Right renal cortex interstitium (tissue), 3 donors: Measurements from ENCODE around the gene ZDHHC1. TPM values are rescaled to one million over a fixed set of nuclear protein-coding genes. Genes with fewer than 3 reads are reported as not detected.
"Not testable (repeated sequence)": the region's sequence is repeated elsewhere in the genome, so short reads cannot be mapped to it uniquely, and the experiment has no call there.

ENCODE experiments used
- DNase-seq, 3 donors: peaks; one replicate each; pipeline ENCODE4 v3.0.0-alpha.2; 2013; ENCODE audit warnings: low read depth in 3 of 3, low spot score in 2 of 3
- polyA plus RNA-seq, 3 donors: library from polyadenylated mRNA; unstranded; fragments of 120-200 nt; gene quantifications; one replicate each; pipeline ENCODE4 v1.2.1, GENCODE V29; 2013; ENCODE audit not compliant: insufficient read length in 3 of 3

ZDHHC1 gene
- polyA plus RNA-seq, 3 donors = 9.1 to 9.9 (median 9.7) TPM

DNA sequence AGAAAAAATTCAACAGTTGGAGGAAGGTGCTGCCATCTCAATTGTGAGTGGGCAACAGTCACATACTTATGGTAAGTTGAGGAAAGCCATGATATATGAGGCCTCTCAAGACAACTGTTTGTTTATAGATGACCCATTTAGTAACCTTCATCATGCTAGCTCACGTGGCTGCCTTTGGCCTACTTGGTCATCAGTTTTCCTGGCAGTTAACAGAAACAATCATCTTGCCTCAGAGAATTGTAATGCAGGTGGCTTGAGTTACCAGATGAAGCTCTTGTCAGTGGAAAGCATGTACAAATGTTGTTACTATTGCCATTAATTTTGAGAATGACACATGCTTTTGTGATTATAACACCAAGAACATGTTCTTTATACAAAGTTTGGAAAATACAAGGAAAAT, 37.6 kb downstream of the ZDHHC1 start:
- no peak for DNase-seq

DNA sequence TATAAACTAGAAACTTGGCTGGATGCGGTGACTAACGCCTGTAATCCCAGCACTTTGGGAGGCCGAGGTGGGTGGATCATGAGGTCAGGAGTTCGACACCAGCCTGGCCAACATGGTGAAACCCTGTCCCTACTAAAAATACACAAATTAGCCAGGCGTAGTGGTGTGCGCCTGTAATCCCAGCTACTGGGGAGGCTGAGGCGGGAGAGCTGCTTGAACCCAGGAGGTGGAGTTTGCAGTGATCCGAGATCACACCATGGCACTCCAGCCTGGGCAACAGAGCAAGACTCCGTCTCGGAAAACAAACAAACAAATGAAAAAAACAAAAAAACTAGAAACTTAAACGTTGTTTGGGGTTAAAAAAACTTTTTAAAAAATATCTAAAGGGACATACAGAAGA, 40.3 kb downstream of the ZDHHC1 start:
- not testable (repeated sequence) for DNase-seq

DNA sequence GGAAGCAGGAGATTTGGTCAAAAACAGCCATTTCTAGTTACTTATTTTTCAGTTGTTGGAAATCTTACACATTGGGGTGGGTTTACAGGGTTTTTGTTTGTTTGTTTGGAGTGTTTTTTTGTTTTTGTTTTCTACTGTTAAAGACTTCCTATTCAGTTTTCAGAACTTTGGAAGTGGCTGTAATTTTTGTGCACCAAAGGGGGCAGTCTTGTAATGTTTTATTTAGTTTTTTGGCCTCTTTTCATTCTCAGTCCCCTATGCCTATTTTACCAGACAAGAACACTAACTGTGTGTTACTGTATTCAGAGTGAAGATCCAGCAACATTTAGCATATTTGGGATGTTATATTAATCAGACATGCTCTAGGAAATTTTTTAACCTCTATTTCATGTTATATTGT, 43.6 kb downstream of the ZDHHC1 start:
- no peak for DNase-seq

DNA sequence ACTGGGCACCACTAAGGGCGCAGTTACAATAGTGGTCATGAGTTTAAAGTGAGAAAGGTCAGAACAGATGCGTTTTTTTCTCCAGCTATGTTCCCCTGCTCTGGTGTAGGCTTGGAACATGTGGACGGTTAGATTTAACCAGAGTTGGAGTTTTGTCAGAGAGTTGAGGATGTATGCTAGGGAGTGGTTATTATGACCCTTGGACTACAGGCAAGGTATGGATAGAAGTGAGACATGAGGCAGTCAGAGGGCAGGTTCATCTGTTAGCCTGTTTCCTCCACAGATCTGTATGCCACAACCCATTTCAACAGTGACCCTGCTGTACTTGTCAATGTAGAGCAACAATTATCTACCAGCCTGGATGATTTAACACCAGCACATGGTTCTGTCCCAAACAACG, 45.6 kb downstream of the ZDHHC1 start:
- no peak for DNase-seq

DNA sequence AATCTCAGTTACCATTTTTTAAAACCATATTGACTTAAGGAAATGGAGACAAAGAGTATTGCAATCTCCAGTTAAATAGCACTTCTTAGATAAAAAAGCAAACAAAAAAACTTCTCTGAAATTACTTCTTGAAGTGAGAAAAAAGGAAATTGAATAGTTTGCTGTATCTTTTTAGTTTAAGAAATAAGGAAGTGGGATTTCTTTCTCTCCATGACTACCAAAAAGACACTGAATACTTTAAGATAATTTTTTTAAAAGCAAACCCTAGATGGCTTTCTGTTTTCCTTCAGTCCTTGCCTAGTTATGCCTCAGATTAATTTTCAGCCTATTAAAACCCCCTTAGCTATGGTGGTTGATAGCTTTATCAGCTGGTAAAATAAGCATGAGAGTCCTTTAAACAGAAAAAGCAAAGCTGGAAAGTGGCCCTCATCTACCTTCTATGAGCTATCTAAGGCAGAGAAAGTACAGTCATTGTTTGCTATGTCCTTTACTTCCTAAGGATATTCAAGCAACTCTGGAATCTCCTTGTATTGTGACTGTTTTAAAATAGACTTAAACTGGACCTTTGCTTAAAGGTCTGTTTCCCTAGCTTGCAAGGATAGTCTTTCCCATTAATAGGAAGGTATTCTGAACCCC, 51.6 kb downstream of the ZDHHC1 start:
- no peak for DNase-seq

DNA sequence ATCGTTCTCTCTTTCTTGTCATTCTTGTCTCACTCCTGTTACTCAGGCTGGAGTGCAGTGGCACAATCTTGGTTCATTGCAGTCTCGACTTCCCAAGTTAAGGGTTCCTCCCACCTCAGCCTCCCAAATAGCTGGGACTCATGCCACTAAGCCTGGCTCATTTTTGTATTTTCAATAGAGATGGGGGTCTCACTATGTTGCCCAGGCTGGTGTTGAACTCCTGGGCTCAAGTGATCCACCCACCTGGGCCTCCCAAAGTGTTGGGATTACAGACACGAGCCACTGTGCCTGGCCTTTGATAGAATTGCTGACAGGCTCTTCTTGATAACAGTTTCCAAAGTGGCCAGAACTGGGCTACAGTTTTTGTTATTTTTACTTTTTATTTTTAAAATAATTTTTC, 55.2 kb downstream of the ZDHHC1 start:
- DNase-seq = no peak

DNA sequence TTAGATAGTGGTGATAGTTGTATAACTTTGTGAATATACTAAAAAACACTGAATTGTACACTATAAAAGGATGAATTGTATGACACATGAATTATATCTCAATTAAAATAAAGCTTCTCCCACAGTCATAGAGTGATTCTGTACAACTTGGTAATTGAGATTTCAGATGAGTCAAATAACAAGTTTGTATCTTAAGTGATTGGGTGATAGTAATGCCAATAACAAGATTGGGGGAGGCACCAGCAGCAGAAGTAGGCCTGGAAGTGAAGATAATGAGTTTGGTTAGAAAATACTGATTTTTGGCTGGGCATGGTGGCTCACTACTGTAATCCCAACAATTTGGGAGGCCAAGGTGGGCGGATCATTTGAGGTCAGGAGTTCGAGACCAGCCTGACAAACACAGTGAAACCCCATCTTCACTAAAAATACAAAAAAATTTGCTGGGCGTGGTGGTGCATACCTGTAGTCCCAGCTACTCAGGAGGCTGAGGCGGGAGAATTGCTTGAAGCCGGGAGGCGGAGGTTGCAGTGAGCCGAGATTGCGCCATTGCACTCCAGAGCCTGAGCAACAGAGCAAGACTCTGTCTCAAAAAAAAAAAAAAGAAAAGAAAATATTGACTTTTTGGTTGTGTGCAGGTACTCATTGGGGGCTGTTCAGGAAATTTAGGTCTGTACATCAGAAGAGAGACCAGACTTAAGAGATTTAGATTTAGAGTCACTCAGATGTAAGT, 56.6 kb downstream of the ZDHHC1 start:
- not testable (repeated sequence) for DNase-seq

DNA sequence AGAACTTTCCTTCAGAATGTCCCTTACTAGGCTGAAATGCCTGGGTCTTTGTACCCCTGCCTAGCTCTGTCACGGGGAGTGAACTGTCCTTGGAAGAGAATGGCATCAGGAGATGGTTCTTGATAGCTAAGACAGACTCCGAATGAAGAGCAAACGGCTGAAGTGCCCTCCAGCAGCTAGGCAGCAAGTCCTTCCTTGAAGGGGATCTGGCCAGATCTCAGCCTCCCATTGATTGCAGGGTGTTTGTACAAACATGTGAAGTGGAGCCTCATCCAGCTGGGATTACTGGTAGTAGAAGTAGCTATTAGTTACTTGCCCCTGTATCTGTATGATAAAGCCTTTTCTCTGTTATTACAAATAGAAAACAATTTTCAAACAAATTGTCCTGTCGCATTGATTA, 58.7 kb downstream of the ZDHHC1 start:
- DNase-seq = no peak

DNA sequence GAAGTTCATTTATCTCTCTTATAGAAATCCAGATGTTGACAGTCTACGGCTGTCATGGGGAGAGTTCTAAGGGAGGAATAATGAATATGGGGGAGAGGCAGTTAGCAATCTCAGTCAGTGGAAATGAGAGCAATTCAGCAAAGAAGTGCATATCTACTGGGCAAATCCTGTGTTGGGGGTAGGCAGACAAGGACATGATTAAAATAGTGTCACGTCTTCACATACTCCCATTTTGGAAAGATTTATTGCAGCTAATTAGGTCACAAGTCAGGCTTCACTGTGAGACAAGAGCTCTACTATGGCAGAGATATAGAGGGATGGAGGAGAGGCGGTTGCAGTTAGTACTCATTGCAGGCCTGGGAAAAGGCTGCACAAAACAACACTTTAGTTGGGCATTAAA, 59.9 kb downstream of the ZDHHC1 start:
- DNase-seq = peak; percentile 58 to 68 (median 60)

DNA sequence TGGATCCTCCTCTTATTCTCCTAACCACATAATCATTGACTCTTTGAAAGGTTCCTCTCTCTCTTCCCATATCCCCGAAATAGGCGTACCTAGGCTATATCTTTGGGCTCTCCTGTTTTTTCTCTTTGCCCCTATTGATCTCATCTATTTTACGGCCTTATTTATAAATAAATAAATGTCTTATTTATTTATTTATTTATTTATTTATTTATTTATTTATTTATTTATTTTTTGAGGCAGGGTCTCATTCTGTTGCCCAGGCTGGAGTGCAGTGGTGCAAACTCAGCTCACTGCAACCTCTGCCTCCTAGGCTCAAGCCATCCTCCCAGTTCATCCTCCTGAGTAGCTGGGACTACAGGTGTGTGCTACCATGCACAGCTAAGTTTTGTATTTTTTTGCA, 63.8 kb downstream of the ZDHHC1 start:
- DNase-seq = not testable (repeated sequence)

DNA sequence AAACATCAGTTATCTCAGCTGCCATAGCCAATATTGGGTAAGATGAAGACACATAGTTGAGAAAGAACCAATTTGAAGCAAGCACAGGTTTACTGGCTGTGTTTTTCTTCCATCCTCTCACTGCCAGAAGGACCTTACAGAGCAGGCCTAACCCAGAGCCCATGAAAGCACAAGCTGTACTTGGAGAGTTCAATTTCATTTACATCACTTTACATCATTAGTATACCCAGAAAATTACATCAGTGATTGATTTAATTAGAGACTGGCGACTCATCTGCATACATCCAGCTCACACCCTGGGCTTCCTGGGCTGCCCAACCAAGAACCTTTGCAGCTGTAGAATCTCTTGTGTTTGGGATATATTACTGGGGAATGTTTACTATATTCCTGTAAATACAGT, 66.0 kb downstream of the ZDHHC1 start:
- DNase-seq = no peak

DNA sequence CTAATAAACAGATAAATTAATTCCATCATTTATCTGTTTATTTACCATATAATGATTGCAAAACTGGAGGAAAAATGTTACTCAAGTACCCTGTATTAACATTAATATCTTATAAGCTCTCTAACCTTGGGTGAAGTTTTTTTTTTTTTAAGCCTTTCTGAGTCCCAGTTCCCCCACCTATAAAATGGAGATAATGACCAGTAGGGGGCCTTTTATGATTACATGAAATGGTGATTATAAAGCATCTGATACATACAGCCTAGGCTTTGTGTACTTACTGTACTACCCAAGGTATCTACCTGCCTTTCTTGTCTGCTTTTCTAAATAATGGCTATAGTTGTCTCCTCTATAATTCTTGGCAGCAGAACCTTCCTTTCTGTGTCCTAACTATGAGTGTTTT, 67.1 kb downstream of the ZDHHC1 start:
- DNase-seq = no peak

DNA sequence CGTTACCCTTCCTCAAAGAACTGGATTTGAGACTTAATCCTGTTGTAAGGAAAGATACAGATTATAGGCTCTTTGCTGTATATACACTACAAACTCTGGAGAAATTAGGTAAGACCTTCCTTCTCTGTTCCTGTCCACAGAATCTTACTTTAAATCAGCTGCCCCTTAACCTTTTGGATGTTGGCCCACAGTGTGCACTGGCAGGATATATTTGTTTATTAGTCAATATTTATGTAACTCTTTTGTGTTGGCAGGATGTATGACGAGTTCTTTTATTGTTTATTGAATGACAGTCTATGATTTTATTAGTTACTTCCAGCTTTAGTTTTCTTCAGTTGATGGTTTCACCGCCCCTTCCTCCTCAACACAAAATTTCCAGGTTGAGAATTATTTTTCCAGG, 69.9 kb downstream of the ZDHHC1 start:
- DNase-seq = no peak

DNA sequence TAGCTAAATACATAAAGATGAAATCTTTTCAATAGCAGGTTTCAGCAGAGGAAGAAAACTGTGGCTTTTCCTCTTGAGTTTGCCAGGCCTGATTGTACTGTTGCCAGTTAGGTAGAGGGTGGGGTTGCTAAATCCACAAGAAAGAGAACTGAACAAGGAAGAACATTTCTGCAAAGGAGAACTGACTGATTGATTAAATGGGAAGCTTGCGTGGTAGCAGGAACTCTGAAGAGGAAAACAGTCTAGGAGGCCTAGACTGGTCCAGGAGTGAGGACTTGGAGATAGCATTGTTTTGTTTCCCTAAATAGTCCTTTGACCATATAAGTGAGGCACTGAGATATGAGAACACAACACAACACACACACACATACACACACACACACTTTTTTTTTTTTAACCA, 70.9 kb downstream of the ZDHHC1 start:
- no peak for DNase-seq

Other genes starting within 250 kb of the ZDHHC1 start
- gene NOL3, start 245.9 kb downstream of the ZDHHC1 start, polyA plus RNA-seq = 1 to 10 TPM; 3.9 to 4.3 (median 4.2) TPM
- 10 to 100 TPM; 22.7 to 28.4 (median 27.3) TPM for gene MATCAP1, start 232.5 kb downstream of the ZDHHC1 start, polyA plus RNA-seq
- 1 to 10 TPM; 4.2 to 5.6 (median 4.3) TPM for gene EXOC3L1, start 226.3 kb downstream of the ZDHHC1 start, polyA plus RNA-seq
- gene E2F4, start 224.3 kb downstream of the ZDHHC1 start, polyA plus RNA-seq = 10 to 100 TPM; 51.1 to 55.7 (median 53.0) TPM
- gene ELMO3, start 217.3 kb downstream of the ZDHHC1 start, polyA plus RNA-seq = 1 to 10 TPM; 4.3 to 5.5 (median 4.9) TPM
- gene TMEM208, start 189.3 kb downstream of the ZDHHC1 start, polyA plus RNA-seq = 10 to 100 TPM; 38.1 to 43.2 (median 43.0) TPM
- 10 to 100 TPM; 32.9 to 38.9 (median 33.0) TPM for gene FHOD1, start 169.0 kb downstream of the ZDHHC1 start, polyA plus RNA-seq
- gene SLC9A5, start 167.5 kb downstream of the ZDHHC1 start, polyA plus RNA-seq = 1 to 10 TPM; 2.4 to 3.6 (median 2.9) TPM
- 10 to 100 TPM; 13.4 to 14.3 (median 13.8) TPM for gene PLEKHG4, start 136.9 kb downstream of the ZDHHC1 start, polyA plus RNA-seq
- gene KCTD19, start 89.7 kb downstream of the ZDHHC1 start, polyA plus RNA-seq = 1 to 10 TPM in 2 of 3 donors, under 1 TPM in 1; 0.44 to 1.2 (median 1.0) TPM
- 1 to 10 TPM; 3.2 to 4.6 (median 3.7) TPM for gene LRRC36, start 89.7 kb downstream of the ZDHHC1 start, polyA plus RNA-seq
- gene TPPP3, start 23.0 kb downstream of the ZDHHC1 start, polyA plus RNA-seq = 10 to 100 TPM; 54.6 to 62.9 (median 58.7) TPM
- gene HSD11B2, start 14.6 kb upstream of the ZDHHC1 start, polyA plus RNA-seq = 10 to 100 TPM; 44.4 to 54.9 (median 45.6) TPM
- gene ATP6V0D1, start 64.7 kb upstream of the ZDHHC1 start, polyA plus RNA-seq = 10 to 100 TPM; 82.9 to 99.8 (median 85.5) TPM
- under 1 TPM in 1 of 3 donors, not detected in 2; 0.17 TPM for gene AGRP, start 67.1 kb upstream of the ZDHHC1 start, polyA plus RNA-seq
- 100 to 1,000 TPM in 2 of 3 donors, 10 to 100 TPM in 1; 93.8 to 115 (median 100) TPM for gene RIPOR1, start 112.4 kb upstream of the ZDHHC1 start, polyA plus RNA-seq
- 10 to 100 TPM; 81.5 to 87.2 (median 85.5) TPM for gene CTCF, start 146.0 kb upstream of the ZDHHC1 start, polyA plus RNA-seq
- gene CARMIL2, start 228.7 kb upstream of the ZDHHC1 start, polyA plus RNA-seq = 1 to 10 TPM in 1 of 3 donors, under 1 TPM in 2; 0.65 to 1.0 (median 0.81) TPM
- gene ACD, start 243.8 kb upstream of the ZDHHC1 start, polyA plus RNA-seq = 10 to 100 TPM; 19.1 to 20.5 (median 19.8) TPM
- 1 to 10 TPM; 2.3 to 3.2 (median 3.2) TPM for gene PARD6A, start 244.5 kb upstream of the ZDHHC1 start, polyA plus RNA-seq